Jurkat, Clone E6-1 (cell line): ENCODE results near the gene UBTD2.
"Not testable (repeated sequence)": the region's sequence is repeated elsewhere in the genome, so short reads cannot be mapped to it uniquely, and the experiment has no call there.

Experiments used
- DNase-seq: peaks from one replicate; pipeline ENCODE4 v3.0.0-alpha.2; 2011; ENCODE audit warnings: low read depth, low spot score
- H3K4me3 ChIP-seq: 2 replicates; pipeline ENCODE4 v1.5.1; 2011; ENCODE audit warnings: mild to moderate bottlenecking, low read length, control low read depth, moderate library complexity

The UBTD2 gene

DNA sequence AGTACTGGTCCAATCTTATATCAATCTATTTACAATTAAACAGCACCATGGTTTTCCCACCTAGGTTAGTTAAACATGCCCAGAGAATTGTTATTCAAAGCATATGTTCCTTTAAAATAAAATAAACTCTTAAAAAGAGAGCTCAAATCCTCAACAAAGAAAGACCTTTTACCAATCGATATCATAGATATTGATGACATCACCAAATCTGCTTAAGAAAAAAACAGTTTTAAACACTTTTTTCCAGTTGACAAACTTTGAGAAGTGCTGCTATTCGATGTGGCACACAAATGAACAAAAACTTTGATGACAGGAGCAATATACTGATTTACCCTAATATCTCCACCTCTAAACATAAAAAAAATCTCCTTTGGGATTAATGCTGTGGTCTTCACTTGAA is 73.8 kb downstream of the UBTD2 start:
- no peak overlapping the region for H3K4me3 ChIP-seq
- no peak for DNase-seq

DNA sequence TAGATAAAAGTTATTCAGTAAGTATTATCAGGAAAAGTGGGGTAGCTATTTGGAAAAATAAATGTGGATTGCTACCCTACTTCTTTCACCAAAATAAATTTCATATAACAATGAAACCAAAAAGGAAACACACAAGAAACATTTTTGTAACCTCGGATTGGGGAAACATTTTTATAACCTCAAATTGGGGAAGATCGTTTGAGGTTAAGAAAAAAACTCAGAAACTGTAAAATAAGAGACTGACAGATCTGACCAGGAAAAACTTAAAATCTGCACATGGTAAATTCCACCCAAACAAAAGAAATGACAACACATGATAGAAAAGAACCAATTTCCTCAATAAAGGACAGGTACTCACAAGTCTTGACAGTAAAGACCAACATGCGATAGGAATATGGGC is 76.1 kb downstream of the UBTD2 start:
- DNase-seq: no peak
- no peak overlapping the region for H3K4me3 ChIP-seq

GRCh38 chr5:172205984-172206383 is 77.6 kb downstream of the UBTD2 start:
- H3K4me3 ChIP-seq, DNase-seq: not testable (repeated sequence)

- no peak overlapping the region for H3K4me3 ChIP-seq
These were observed 83.1 kb downstream of the UBTD2 start for GRCh38 chr5:172200476-172200875.

DNA sequence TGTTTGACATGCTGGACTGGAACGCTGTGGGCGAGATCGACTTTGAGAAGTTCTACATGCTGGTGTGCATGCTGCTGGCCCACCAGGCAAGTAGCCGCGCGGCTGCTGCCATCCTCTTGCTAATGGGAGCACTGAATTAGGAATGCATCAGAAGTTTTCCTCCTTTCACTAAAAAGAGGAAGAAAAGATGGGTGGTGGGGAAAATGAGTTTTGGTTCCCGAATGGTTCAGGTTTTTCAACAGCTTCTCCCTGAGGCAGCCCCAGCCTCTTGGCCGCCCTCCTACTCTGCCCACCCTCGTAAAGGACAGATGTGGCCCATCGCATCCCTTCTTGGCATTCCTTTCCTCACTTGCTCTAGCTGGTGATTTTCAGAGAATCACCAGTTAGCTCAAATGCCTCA is 84.1 kb downstream of the UBTD2 start:
- no peak for DNase-seq
- H3K4me3 ChIP-seq: no peak overlapping the region

More at GRCh38 chr5:172200476-172200875, 83.1 kb downstream of the UBTD2 start:
- no peak for DNase-seq

GRCh38 chr5:172197775-172198174 is 85.8 kb downstream of the UBTD2 start:
- H3K4me3 ChIP-seq: not testable (repeated sequence)

GRCh38 chr5:172194985-172195774 is 88.4 kb downstream of the UBTD2 start:
- DNase-seq: no peak

More at GRCh38 chr5:172197775-172198174, 85.8 kb downstream of the UBTD2 start:
- DNase-seq: not testable (repeated sequence)

GRCh38 chr5:172193872-172194271 is 89.7 kb downstream of the UBTD2 start, which contains the start of gene EFCAB9:
EFCAB9 (plus strand) TSS chr5:172194172; CDS start chr5:172194173, 1 bp downstream.
- no peak for DNase-seq
- no peak within 1 kb of the TSS for H3K4me3 ChIP-seq

More at GRCh38 chr5:172194985-172195774, 88.4 kb downstream of the UBTD2 start:
- no peak overlapping the region for H3K4me3 ChIP-seq

DNA sequence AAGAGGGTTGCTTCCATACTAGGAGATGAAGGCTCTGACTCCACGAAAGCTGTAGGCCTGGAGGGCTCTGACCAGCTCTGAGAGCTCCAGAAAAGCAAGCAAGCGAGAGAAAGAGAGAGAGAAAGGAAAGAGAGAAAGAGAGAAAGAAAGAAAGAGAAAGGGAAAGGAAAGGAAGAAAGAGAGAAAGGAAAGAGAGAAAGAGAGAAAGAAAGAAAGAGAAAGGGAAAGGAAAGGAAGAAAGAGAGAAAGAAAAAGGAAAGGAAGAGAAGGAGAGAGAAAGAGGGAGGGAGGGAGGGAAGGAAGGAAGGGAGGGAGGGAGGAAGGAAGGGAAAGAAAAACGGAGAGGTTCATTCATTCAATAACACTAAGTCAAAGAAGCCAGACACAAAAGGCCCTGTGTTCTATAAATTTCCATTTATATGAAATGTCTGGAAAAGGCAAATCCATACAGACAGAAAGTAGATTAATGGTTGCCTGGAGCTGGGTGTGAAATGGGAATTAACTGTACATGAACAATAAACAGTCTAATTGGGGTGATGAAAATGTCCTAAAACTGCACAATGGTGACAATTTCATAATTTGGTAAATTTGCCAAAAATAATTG is 93.8 kb downstream of the UBTD2 start:
- no peak for DNase-seq
- no peak overlapping the region for H3K4me3 ChIP-seq

GRCh38 chr5:172188893-172189692 is 94.5 kb downstream of the UBTD2 start:
- H3K4me3 ChIP-seq: peak overlapping the region; percentile 87
- no peak for DNase-seq

DNA sequence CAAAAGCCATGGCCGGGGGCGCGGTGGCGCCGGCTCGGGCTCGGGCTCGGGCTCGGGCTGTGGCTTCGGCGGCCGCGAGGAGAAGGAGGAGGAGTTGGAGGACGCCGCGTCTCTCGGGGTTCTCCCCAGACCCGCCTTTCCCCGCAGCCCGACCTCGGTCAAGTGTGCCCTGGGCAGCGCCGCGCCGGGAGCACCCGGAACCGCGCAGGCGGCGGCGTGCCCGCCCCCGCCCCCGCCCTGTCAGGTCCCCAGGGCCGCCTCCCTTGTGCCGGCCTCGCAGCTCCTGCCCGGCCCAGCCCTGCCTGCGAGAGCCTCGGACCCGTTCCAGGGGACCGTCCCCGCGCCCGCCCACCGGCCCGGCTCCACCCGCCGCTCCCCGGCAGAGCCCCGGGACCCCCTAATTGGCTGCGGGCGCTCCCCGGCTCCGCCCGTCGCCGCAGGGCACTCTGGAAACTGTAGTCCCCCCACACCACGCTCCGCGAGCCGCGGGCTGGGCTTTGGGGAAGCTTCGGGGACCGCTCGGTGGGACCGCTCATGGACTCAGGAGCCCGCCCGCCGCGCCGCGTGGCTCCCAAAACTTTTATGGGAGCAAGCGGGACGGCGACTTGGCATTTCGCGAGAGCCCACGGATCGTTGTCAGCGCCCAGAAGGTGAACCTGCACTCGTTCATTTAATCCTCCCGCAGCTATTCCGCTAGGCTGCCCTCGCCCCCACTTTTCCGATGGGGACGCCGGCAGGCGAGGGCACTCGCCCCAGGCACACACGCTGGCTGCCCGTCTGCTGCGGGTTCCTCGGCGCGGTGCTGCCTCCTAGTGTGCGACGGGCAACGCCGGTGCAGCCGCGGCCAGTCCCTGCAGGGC is 95.3 kb downstream of the UBTD2 start, which contains the start of gene STK10:
STK10 (minus strand) TSS at position 192 of the 860 bp plus-strand sequence; CDS start at position 10, 182 bp downstream.
- DNase-seq: peak; percentile 79
- peak within 1 kb of the TSS; percentile 87 for H3K4me3 ChIP-seq

DNA sequence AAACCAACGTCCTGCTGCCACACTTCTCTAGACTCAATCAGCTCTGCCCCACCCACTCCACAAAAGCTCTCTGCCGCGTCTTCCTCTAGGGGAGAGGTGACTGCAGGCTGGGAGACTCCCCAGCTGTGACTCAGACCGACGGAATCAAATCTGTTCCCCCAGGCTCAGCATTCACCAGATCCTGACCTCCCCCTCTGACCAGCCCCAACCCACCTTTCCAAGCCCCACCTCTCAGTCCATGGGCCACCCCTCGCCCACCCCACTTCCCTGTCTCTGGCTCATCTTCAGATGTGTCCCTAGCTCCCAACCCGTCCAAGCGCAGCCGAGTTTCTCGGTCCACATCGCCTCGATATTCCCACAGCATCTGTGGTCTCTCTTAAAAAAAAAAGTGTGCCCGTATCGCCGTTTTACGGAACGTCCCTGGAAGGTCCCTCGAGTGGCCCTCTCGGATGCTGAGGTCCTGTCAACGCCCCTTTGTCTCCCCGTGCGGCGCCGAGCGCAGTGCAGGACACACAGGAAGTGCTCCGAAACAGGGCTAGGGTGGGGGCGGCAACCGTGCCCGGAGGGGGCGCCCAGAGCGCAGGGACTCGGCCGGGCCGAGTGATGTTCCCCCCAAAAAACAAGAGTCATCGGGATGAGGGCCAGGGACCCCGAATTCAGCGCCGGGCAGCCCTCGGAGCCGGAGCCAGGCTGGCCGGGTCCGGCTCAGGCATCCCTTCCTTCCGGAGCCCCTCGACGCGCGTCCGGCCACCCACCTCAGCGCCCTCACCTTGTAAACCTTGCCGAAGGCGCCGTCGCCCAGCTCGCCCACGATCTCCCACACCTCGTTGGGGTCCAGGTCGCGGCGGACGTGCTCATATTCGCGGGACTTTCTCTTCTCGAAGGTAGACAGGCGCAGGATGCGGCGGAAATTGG is 96.2 kb downstream of the UBTD2 start:
- peak overlapping the region; percentile 87 for H3K4me3 ChIP-seq
- no peak for DNase-seq

DNA sequence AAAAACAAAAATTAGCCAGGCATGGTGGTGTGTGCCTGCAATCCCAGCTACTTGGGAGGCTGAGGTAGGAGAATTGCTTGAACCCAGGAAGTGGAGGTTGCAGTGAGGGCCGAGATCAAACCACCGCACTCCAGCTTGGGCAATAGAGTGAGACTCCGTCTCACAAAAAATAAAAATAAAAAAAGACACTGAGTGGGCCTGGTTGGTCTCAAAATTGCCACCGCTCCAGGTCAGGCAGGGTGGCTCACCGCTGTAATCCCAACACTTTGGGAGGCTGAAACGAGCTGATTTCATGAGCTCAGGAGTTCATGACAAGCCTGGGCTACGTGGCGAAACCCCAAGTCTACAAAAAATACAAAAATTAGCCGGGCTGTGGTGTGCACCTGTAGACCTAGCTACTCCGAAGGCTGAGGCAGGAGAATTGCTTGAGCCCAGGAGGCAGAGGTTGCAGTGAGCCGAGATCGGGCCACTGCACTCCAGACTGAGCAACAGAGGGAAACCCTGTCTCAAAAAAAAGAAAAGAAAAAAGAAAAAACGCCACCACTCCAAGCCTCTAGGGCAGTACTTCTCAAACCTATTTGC is 97.4 kb downstream of the UBTD2 start:
- H3K4me3 ChIP-seq: peak overlapping the region; percentile 87; the same call in 1 of the 2 replicates
- no peak for DNase-seq

- H3K4me3 ChIP-seq: no peak overlapping the region
- no peak for DNase-seq
These were observed 98.5 kb downstream of the UBTD2 start for GRCh38 chr5:172185096-172185461.

- no peak for DNase-seq
- H3K4me3 ChIP-seq: no peak overlapping the region
These were observed 99.7 kb downstream of the UBTD2 start for GRCh38 chr5:172183881-172184280.

GRCh38 chr5:172182291-172182690 is 101.3 kb downstream of the UBTD2 start:
- no peak overlapping the region for H3K4me3 ChIP-seq
- DNase-seq: no peak

DNA sequence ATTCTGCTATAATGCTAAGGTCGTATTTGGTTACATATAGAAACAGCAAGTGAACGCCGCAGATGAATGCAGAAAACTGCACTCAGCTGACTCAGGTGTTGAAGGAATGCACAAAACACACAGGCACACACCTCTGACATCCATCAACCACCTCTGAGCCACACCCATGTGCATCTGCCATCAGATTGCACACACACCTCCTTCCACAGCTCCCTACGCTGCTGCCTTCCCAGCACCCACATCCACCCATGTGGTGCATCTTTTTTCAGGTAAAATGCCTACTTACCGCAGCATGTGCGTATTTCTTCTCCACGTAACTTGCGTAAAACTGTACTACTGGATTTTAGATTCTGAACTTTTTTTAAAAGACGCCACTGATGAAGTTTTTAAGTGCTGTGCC is 102.6 kb downstream of the UBTD2 start:
- no peak overlapping the region for H3K4me3 ChIP-seq
- no peak for DNase-seq
